Measurements from ENCODE around the gene GNG7.
"Not testable (repeated sequence)": the region's sequence is repeated elsewhere in the genome, so short reads cannot be mapped to it uniquely, and the experiment has no call there.

The GNG7 gene

DNA sequence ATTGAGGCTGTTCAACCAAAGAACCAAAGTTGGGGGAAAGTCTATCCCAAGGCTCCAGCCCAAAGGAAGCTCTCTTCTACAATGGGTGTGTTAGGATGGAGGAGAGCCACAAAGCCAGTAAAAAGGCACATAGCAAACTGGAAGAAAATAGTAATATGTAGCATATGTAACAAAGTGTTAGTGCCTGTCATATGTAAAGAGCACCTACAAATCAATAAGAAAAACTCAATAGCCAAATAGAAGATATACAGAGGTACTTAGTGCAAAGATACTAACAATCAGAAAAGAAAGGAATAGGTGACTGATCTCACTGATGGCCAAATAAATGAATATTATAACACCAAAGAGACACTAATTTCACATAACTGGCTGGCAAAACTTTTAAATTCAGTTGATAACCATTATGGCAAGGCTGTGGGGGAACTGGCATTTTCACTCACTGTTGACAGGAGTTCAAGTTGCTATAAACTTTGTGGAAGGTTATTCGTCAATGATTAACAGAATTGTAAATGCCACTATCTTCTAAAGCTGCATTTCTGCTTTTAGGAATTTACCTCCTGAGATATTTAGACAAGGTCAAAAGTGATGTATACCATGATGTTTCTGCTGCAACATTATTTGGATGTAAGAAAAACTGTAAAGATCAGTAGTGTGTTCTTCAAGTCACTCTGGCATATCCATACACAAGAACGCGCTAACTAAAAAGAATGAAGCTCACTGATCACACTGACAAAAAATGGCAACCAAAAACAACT lies 110.8 kb downstream of the GNG7 start:
- DNase-seq: no peak

DNA sequence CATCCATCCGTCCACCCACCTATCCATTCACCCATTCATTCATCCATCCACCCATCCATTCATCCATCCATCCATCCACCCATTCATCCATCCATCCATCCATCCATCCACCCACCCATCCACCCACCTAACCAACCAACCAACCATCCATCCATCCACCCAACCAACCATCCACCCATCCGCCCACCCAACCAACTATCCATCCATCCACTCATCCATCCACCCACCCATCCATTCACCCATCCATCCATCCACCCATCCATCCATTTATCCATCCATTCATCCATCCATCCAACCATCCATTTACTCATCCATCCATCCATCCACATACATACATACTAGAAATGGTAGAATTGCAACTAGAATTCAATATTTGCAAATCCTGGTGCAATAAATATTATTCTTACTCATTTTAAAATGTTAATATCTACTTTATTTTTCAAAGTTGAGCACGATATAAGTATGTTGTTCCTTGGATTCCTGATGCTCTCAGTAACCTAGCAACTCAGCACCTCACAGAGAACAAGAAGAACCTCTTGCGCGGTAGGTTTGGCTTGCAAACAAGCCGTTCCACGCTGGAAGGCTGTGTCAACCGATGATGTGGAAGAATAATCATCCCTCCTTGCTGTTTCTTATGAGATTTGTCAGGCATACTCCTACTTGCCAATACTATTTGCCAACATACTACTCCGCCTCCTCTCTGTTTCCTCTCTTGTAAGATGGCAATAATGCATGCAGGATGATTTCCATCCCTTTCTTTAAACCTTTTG lies 111.7 kb downstream of the GNG7 start:
- DNase-seq: no peak

DNA sequence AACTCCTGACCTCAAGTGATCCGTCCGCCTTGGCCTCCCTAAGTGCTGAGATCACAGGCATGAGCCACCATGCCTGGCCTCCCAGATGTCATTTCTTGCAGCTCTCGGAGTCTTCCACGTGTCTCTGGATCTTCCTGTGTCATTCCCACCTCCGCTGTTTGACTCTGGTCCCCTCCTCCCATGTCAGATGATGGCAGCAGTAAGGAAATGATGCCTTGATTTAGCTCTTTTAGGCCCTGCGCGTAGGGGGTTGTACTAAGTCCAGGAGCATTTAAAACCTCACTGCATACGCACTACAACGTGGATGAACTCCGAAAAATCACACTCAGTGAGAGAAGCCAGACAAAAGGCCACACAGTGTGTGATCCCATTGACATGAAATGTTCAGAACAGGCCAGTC lies 113.1 kb downstream of the GNG7 start:
- DNase-seq: no peak

DNA sequence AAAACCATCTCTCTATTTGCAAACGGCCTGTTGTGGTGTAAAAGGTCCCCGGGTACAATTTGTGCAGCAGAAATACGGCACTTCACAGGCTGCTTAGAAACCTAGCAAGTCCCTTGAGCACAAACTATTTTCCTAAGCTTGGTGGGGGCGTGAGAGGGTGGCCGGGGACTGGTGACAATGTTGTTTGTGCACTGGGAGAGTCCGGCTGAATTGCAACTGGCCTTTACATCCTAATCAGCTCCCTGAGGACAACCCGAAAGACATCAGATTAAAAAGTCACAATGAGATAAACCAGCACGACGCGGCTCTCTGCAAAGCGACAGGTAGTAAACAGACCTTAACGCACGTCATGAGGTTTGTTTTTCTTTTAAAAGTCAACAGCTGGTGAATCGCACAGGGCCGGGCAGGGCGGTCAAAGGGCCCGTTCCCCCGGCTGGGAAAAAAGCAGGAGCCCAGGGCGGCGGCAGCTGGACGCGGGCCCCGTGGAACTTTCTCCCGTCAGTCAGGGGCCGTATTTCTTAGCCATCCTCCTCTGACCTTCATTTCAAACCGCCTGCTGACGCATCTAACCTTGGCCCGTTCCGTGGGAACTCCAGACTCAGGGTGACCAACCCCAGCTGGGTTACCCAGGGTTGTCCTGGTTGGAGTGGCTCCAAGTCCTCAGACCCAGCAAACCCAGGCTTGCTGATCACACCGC lies 114.3 kb downstream of the GNG7 start:
- DNase-seq: no peak

DNA sequence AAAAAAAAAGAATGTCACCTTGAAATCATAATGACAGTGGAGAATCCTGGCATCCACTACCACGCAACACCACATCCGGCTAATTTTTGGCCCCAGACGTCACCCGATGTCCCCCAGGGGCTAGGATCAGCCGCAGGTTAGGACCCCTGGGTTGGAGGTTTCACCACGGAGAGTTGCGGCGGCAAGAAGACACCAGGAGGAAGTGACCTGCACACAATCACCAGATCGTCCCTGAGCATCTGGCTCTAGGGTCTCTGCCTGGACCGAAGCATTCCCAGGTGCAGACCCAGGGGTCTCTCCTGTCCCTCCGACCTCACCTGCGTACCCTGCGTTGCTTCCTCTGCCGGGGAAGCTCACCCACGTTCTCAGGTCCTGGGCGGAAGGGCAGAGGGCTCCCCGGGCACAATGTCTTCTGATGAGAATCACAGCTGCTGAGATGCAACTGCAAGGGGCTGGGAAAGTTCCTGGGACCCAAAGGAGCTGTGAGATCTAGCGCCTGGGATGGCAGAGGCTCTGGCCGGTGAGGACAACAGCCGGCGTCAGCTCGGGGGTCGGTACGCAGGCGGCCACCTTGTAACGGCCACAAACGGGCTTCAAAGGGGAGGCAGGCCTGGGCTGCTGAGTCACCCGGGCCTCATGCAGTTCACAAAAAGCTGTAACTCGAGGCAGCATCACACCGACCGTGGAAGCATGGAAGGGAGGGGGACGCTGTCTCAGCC lies 115.3 kb downstream of the GNG7 start:
- DNase-seq: no peak

DNA sequence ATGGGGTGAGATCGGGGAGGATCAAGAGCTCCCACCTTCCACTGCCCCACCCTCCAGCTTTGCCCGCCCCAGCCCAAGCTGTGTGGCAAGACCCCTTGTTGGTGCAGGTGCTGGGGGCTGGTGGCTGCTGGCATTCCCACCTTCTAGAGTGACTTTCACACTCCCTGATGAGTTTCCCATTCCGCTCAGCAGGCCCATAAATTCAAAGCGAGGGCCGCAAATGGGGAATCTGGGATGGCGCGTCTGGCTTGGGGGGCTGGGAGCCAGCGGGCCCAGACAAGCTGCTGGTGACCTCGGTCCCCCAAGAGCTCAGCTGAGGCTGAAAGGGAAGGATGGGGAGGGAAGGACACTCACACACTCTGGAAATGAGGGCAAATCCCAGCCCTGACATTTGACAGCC lies 116.3 kb downstream of the GNG7 start:
- DNase-seq: no peak

DNA sequence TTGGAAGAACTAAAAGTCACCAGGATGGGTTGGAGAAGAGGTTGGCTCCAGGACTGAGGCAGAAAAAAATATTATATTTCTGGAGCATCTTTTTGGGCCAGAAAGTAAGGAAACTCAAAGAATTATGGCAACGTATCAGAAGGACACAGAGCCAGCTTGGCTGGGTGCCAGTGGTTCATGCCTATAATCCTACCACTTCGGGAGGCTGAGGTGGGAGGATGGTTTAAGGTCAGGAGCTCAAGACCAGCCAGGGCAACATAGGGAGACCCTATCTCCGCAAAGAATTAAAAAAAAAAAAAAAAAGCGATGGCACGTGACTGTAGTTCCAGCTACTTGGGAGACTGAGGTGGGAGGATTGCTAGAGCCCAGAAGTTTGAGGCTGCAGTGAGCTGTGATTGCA lies 118.5 kb downstream of the GNG7 start:
- DNase-seq: no peak

DNA sequence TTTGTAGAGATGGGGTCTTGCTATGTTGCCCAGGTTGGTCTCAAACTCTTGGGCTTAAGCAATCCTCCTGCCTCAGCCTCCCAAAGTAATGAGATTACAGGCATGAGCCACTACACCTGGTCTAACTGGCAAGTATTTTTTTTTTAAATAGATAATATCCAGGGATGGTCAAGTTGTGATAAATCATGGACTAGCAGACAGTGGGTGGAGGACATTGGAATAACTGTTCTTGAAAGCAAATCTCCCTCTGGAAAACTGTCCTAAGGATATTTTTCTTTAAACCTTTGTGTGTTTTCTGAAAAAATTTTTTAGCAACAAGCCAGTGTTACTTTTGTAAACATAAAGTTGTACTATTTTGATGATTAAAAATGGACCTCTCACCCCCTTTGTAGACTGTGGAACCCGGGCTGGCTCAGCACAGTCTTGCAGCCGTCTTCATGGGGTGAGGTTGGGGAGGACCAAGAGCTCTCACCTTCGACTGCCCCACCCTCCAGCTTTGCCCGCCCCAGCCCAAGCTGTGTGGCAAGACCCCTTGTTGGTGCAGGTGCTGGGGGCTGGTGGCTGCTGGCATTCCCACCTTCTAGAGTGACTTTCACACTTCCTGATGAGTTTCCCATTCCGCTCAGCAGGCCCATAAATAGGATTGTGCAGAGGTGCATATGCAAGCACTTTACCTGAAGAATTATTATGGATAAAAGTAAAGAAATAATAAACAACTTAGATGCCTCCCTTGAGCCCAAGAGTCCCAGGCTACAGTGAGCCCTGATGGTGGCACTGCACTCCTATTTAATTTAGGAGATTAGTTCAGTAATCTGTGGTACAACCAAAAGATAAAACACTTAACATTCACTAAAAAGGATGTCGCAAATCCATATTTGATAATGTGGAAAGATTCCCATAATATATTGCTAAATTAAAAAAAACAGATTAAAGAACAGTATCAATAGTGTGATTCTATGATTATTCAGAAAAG lies 119.2 kb downstream of the GNG7 start:
- no peak for DNase-seq

DNA sequence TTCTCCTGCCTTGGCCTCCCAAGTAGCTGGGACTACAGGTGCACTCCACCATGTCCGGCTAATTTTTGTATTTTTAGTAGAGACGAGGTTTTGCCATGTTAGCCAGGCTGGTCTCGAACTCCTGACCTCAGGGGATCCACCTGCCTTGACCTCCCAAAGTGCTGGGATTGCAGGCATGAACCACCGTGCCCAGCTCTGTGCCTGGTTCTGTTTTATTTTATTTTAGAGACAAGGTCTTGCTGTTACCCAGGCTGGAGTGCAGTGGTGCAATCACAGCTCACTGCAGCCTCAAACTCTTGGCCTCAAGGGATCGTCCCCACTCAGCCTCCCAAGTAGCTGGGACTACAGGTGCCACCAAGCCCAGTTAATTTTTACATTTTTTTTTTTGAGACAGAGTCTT lies 122.1 kb downstream of the GNG7 start:
- DNase-seq: not testable (repeated sequence)

DNA sequence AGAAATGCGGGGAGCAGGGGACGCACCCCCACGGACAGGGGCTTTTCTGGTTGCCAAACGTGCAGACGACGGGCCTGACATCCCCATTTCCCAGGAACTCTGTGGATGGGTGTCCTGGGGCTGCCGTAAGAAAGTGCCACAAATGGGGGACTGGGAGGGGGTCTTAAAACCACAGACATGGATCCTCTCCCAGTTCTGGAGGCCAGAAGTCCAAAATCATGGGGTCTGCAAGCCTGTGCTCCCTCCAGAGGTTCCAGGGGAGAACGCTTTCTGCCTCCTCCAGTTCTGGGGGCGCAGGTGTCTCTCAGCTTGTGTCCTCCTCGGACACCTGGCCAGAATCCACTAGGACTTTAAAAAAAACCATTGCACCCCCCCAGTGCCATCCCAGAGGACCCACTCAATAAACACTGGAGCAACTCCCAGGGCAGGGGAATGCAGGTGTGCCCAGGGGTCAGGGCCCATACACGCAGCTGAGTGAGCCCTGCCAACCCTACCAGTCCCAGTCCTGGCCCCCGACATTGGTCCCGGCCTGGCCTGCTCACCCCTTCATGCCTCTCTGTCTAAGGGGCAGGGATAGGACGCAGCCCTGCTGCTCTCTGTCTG lies 122.7 kb downstream of the GNG7 start:
- no peak for DNase-seq

DNA sequence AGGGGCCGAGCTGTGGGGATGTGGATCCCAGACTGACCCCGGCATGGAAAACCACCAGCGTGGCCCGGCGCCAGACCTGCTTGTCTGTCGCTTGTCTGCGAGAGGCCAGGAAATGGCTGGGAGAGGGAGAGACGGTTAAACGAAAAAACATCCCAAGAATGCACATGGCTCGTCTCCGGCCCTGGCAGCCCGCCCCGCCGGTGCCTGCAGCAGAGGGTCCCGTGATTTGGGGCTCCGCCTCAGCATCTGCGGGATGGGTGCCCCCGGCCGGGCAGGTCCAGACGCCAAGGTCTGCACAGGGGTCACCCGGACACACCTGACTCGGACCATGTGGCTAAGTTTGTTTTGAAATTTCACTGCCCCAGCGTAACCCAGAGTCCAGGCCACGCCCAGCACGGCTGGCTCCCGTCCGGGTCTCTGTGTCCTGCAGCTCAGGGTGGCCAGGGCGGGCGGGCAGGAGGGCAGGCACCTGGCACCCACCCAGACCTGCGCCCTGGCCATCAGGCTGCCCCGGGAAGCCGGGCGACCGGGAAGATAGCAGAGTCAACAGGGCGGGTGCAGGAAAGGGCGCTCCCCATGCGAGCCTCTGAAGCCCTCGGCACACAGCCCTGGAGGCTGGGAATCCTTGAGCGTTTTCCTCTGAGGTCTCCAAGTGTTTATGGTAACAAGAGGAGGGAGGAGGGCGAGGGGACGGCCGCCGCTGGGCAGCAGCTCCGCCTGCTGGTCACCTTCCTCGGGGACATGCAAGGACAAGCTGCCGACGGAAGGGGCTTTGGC lies 123.4 kb downstream of the GNG7 start:
- DNase-seq: no peak

DNA sequence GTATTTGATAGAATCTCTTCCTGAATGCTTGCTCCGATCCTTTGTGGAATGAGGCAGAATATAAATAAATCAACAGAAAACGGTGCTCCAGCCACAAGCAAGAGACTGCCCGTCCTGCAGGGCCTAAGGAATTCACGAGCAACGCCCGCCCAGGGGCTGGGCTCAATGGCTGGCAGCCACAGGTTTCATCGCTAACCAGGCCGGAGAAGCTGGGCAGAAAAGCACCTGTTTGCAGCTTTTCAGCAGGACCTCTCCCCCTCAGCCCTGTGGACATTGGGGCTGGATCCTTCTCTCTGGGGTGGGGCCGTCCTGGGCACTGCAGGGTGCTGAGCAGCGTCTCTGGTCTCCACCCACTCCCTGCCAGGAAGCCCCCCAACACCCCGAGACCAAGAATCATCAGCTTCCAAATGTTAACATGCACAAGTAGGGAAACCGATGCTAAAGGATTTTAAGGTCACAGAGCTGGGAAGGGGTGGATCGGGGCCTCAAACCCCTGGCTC lies 124.1 kb downstream of the GNG7 start:
- DNase-seq: no peak

DNA sequence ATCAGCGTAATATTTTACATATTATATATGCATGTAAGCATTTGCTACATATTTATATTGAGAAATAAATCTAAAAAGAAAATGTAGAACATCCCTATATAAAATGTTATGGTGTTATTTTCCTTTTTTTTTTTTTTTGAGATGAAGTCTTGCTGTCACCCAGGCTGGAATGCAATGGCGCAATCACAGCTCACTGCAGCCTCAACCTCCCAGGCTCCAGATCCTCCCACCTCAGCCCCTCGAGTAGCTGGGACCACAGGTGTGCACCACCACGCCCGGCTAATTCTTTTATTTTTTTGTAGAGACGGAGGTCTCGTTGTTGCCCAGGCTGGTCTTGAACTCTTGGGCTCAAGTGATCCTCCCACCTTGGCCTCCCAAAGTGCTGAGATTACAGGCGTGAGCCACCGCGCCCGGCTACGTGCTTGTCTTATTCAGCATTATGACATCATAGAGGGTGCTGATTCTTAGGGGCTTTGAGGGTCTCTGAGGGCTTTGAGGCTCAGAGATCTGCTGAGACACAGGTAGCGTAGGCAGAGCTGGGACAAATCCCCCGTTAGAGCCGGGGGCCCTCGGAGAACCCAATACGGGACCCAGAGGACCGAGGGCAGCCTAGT lies 124.7 kb downstream of the GNG7 start:
- DNase-seq: no peak

DNA sequence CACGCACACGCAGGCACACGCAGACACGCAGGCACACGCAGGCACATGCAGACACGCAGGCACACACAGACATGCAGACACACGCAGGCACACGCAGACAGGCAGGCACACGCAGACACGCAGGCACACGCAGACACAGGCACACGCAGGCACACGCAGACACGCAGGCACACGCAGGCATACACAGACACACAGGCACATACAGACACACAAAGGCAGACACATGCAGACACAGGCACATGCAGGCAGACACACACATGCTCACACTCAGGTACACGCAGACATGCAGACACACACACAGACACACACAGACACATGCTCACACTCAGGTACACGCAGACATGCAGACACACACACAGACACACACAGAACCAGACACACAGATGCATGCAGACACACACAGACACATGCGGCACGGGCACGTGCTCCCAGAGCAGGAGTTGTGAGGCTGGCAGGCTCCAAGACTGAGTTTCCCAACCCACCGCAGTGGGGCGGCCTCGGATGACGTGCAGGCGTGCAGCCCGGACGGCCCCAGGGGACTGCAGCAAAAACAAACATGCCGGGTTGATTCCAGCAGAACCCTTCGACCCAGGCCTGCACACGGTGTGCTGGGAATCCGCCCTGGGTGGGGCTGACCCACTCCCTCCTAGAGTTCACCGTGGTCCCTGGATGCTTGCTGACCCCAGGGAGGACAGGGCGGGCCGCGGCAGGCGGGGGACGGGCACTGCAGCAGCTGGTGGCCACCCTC lies 126.6 kb downstream of the GNG7 start:
- no peak for DNase-seq

DNA sequence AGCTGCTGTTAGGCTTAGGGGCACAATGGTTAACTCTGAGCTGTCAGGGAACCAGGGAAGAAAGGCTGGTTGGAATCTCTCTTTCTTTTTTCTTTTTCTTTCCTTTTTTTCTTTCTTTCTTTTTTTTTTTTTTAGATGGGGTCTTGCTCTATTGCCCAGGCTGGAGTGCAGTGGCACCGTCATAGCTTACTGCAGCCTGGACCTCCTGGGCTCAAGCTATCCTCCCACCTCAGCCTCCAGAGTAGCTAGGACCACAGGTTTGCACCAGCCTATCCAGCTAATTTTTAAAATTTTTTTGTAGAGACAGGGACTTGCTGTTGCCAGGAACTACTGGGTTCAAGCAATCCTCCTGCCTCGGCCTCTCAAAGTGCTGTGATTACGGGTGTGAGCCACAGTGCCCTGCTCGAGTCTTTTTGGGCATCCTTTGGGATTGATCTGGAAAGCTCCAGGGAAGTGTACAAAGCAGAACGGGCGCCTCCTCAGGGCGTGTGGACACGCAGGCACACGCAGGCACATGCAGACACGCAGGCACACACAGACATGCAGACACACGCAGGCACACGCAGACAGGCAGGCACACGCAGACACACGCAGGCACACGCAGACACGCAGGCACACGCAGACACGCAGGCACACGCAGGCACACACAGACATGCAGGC lies 127.4 kb downstream of the GNG7 start:
- no peak for DNase-seq

DNA sequence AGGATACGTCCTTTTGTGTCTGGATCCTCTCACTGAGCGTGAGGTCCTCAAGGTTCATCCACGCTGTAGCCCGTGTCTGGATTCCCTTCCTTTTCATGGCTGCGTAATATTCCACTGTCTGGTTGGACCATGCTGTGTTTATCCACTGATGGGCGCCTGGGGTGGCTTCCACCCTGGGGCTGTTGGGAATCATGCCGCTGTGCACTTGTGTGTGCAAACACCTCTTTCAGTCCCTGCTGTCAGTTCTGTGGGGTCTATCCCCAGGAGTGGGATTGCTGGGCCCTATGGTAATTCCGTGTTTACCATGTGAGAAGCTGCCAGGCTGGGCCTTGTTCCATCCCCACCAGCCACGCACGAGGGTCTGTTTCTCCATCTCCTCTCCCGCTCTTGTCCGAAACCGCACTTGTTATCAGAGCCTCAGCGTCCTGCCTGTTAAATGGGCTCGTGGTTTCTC lies 128.0 kb downstream of the GNG7 start:
- no peak for DNase-seq

DNA sequence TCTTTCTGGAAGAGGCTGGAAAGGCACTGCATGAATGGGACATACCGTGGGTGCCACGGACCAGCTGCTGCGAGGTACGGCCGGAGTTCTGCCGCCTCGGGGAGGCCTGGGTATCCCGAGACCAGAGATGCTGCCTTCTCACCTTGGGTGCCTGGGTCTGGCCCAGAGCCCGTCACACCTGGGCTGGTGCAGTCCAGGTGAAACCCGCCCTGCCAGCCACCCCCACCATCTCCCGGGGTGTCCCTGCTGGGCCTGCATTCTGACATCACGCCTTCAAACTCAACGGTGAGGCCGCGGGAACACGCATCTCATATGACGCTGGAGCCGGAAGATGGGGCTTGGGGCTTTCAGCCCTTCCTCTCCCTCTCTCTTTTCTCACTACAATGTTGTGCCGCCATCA lies 128.6 kb downstream of the GNG7 start:
- DNase-seq: no peak

DNA sequence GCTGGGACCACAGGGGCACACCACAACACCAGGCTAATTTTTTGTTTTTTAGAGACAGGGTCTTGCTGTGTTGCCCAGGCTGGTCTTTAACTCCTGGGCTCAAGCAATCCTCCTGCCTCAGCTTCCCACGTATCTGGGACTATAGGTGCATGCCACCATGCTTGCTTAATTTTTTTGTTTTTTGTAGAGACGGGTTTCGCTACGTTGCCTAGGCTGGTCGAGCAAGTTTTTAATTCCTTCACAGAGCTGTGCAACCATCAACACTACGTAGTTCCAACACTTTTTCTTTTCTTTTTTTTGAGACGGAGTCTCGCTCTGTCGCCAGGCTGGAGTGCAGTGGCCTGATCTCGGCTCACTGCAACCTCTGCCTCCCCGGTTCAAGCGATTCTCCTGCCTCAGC lies 130.3 kb downstream of the GNG7 start:
- not testable (repeated sequence) for DNase-seq

Data from KG1 (cell line).